ENCODE data around the gene HSD11B2. TPM values are rescaled to one million over a fixed set of nuclear protein-coding genes. Genes with fewer than 3 reads are reported as not detected.

Gene HSD11B2
- total and polyA plus RNA-seq, 3 donors from 2014 or later = 4.9 to 11.5 (median 7.7) TPM

DNA sequence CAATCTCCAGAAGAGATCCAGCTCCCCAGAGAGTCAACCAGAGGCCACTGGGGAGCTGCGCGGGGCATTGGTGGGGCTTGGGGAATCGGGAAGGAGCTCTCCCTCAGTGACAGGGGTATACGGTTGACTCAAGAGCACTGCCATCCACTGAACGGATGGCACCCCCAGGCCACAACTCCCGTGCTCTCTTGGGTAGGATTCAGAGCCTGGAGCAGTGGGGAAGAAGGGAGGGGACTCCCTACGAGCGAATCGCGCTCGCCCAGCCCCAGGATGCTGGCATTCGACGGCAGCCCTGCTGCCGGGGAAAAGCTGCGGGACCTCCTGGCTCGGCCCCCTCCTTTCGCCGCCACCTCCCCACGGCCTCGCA lies 37.1 kb upstream of the HSD11B2 start:
- no peaks in the 10 kb centered on the region for H3K36me3 ChIP-seq (ENCODE audit: low read depth, missing control alignments)
- no peaks in the 10 kb centered on the region for H3K9me3 ChIP-seq
- no peaks in the 10 kb centered on the region for H3K27me3 ChIP-seq
- 3 to 19% methylated on average over 13 to 20 of the region's 20 CpGs for WGBS, 2 donors
- H3K27ac ChIP-seq = peak overlapping the region; percentile 1 to 2
- TF ChIP-seq, protein P1, sequence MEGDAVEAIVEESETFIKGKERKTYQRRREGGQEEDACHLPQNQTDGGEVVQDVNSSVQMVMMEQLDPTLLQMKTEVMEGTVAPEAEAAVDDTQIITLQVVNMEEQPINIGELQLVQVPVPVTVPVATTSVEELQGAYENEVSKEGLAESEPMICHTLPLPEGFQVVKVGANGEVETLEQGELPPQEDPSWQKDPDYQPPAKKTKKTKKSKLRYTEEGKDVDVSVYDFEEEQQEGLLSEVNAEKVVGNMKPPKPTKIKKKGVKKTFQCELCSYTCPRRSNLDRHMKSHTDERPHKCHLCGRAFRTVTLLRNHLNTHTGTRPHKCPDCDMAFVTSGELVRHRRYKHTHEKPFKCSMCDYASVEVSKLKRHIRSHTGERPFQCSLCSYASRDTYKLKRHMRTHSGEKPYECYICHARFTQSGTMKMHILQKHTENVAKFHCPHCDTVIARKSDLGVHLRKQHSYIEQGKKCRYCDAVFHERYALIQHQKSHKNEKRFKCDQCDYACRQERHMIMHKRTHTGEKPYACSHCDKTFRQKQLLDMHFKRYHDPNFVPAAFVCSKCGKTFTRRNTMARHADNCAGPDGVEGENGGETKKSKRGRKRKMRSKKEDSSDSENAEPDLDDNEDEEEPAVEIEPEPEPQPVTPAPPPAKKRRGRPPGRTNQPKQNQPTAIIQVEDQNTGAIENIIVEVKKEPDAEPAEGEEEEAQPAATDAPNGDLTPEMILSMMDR (IDR thresholded peaks at IDR 0.05) = no peak
- no peak for TF ChIP-seq POLR2A (IDR thresholded peaks at IDR 0.05)
- no peak for DNase-seq
- intact Hi-C loops (cut with DNase I; ENCODE audit: low total_unique reads) = no loop called here
- peaks cover 30% of the 10 kb centered on the region for H3K4me1 ChIP-seq
- H3K4me3 ChIP-seq = peak overlapping the region; percentile 2 to 41

DNA sequence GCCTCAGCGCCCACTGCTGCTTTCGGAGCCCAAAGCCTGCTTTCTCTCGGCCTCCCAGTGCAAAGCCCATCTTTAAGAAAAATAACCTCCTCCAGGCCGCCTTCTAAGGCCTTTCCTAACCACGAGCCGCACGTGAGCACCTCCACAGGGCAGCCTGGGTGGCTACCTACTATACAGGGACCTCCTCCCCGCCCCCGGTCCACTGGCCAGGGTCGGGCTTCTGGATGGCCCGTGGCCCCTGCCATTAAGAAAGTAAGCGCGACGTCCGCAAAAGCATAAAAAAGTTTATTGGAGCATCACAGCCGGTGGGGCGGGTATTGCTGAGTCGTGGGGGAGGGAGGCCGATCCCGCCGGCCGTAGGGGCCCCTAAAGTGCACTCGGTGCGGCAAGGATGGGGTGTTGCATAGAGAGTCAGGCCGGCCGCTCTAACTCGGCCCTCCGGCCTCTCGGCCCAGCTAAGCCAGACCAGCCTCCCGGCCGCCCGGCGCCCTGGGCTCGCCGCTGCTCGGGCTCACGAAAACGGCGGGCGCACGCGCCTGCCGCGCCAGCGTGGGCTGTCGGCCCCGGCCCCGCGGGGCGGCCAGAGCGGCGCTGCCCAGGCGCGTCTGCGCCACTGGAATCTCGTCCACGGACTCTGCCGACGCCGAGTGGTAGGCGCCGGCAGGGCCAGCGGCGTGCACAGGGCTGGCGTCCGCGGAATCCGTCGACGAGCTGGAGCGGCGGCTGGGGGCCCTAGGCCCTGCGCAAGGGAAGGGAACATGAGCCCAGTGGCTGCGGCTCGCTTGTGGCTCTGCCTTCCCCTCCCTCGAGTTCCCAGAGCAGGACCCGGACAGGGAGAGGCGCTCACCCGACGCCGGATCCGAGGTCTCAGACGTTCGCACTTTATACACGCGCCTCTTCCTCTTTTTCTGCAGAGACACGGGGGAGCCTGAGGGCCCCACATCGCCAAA lies 36.5 kb upstream of the HSD11B2 start:
- intact Hi-C loops (cut with DNase I; ENCODE audit: low total_unique reads) = no loop called here
- TF ChIP-seq, protein P1 (IDR thresholded peaks at IDR 0.05) = no peak
- no peak for TF ChIP-seq POLR2A (IDR thresholded peaks at IDR 0.05)
- DNase-seq = no peak
- H3K9me3 ChIP-seq = no peaks in the 10 kb centered on the region
- peak overlapping the region; percentile 2 to 41 for H3K4me3 ChIP-seq
- 40 to 46% methylated on average over 30 to 88 of the region's 88 CpGs for WGBS, 2 donors
- peaks cover 30% of the 10 kb centered on the region for H3K4me1 ChIP-seq
- H3K36me3 ChIP-seq (ENCODE audit: low read depth, missing control alignments) = no peaks in the 10 kb centered on the region
- peak overlapping the region; percentile 1 to 2 for H3K27ac ChIP-seq
- no peaks in the 10 kb centered on the region for H3K27me3 ChIP-seq

DNA sequence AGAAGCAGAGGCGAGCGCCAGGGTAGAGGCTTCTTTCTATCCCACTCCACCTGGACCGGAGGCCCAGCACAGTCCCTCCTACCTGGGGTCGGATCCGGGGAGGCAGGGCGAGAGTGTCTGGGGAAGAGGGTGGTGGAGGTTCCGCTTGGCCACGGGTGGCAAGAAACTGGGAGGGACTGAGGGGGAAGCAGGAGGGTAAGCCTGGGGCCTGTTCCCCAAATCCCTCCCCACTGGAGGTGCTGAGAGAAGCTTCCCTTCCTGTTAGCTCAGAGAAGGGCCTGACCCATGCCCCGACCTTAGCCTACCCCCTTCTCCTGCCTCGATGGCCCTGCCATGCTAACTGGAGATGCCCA lies 35.8 kb upstream of the HSD11B2 start:
- no peak for TF ChIP-seq POLR2A (IDR thresholded peaks at IDR 0.05)
- TF ChIP-seq, protein P1 (IDR thresholded peaks at IDR 0.05) = no peak
- Histone ChIP-seq H3K9me3 (no peaks in the 10 kb centered on the region), H3K4me1 (peaks cover 30% of the 10 kb centered on the region), H3K36me3 (ENCODE audit: low read depth, missing control alignments) (no peaks in the 10 kb centered on the region), H3K27ac (no peak overlapping the region), H3K27me3 (no peaks in the 10 kb centered on the region), H3K4me3 (peak overlapping the region in 1 of 2 donors; percentile 8)
- no peak for DNase-seq
- intact Hi-C loops (cut with DNase I; ENCODE audit: low total_unique reads) = no loop called here
- WGBS, 2 donors = 71 to 73% methylated on average over 10 of the region's 10 CpGs

DNA sequence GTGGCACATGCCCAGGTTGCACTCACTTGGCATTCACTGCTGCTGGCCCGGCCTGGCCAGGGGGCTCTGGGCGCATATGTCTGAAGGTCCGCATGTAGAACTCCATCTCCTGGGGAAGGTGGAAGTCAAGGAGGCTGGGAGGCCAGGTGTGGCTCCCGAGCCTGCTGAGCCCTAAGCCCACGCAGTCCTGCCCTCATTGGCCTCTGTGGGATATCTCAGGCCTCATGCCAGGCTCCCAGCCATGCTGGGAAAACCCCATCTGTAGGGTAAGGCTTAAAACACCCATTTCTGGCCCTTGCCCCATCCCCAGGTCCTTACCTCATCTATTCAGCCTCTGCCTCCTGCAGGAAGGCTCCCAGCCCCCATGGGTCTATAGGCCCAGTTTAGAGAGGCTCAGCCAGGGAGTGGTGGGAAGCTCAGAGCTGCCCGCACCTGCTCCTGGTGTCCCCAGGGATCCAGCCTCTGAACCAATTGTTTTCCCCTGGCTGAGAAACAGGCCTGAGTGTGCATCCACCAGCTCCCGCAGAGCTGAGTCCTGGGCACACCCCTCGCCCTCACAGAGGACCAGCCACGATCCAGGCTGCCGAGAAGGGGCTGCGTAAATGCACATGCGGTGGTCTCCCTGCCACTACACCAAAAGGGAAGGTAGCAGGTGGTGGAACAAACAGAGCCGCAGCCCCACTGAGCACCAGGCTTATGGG lies 35.3 kb upstream of the HSD11B2 start:
- Histone ChIP-seq H3K4me1 (peaks cover 30% of the 10 kb centered on the region), H3K4me3 (no peak overlapping the region), H3K9me3 (no peaks in the 10 kb centered on the region), H3K36me3 (ENCODE audit: low read depth, missing control alignments) (no peaks in the 10 kb centered on the region), H3K27ac (no peak overlapping the region), H3K27me3 (no peaks in the 10 kb centered on the region)
- WGBS, 2 donors = 72 to 80% methylated on average over 7 to 12 of the region's 13 CpGs
- DNase-seq = no peak
- TF ChIP-seq, protein P1 (IDR thresholded peaks at IDR 0.05) = no peak
- TF ChIP-seq POLR2A (IDR thresholded peaks at IDR 0.05) = no peak
- intact Hi-C loops (cut with DNase I; ENCODE audit: low total_unique reads) = no loop called here
